Hepatocyte (in vitro differentiated cells): ENCODE results near the gene TBCK.

Experiments used
- CTCF ChIP-seq: fragments of 200-600 bp; sonication (generic); IDR thresholded peaks from 2 replicates; pipeline ENCODE4 v1.5.1; 2016; ENCODE audit warnings: antibody characterized with exemption, mild to moderate bottlenecking; ENCODE audit not compliant: poor library complexity
- EZH2 ChIP-seq: fragments of 200-600 bp; sonication (generic); IDR thresholded peaks from 2 replicates; pipeline ENCODE4 v1.6.1; 2016; ENCODE audit warnings: antibody characterized with exemption, mild to moderate bottlenecking, borderline replicate concordance
- EZH2phosphoT487 ChIP-seq: fragments of 200-600 bp; sonication (generic); IDR thresholded peaks from one replicate; pipeline ENCODE4 v1.6.1; 2018; ENCODE audit warnings: antibody characterized with exemption, mild to moderate bottlenecking, low read depth, moderate library complexity; ENCODE audit not compliant: unreplicated experiment, severe bottlenecking

- TF ChIP-seq CTCF: no peak
- no peak for TF ChIP-seq EZH2
- no peak for TF ChIP-seq EZH2phosphoT487
Observed at GRCh38 chr4:106247600-106247999, 68.4 kb downstream of the TBCK start.
